HEK293 (cell line): ENCODE data around the gene GUCA2B.

Experiments
- CTCF ChIA-PET: fragments of 350-600 bp; formaldehyde crosslinking; extraction: SDS; loops from one replicate; lab custom pipeline; 2021; ENCODE audit warnings: antibody characterized with exemption; lab: Yijun Ruan, JAX
- POLR2A ChIA-PET: fragments of 300-600 bp; formaldehyde crosslinking; extraction: SDS; loops from one replicate; lab custom pipeline; 2020; ENCODE audit warnings: antibody characterized with exemption, inconsistent platforms; lab: Yijun Ruan, JAX
- H3K27ac ChIP-seq: fragments of 200-500 bp; sonication (Bioruptor generic); 2 replicates; pipeline ENCODE4 v1.5.1; 2014; ENCODE audit warnings: low read depth, low read length, control low read depth, inconsistent platforms; ENCODE audit errors: extremely low read depth
- H3K36me3 ChIP-seq, 2 experiments: fragments of 200-500 bp in 1 of 2; sonication (Bioruptor generic) in 1 of 2; 1 replicate in 1 of 2; 2 replicates in 1 of 2; pipeline ENCODE4 v1.5.1; 2014 to 2017; ENCODE audit warnings: inconsistent platforms in 2 of 2, low read length in 2 of 2; ENCODE audit not compliant: control insufficient read depth in 2 of 2, insufficient read depth in 1 of 2
- H3K4me1 ChIP-seq: fragments of 200-500 bp; sonication (Bioruptor generic); 2 replicates; pipeline ENCODE4 v1.5.1; 2014; ENCODE audit warnings: mild to moderate bottlenecking, low read length, inconsistent platforms; ENCODE audit not compliant: control insufficient read depth, insufficient read depth
- H3K4me3 ChIP-seq: 2 replicates; pipeline ENCODE4 v1.5.1; 2011; ENCODE audit warnings: low read depth, mild to moderate bottlenecking, control low read depth, low read length, moderate library complexity
- H3K9me3 ChIP-seq: fragments of 200-500 bp; sonication (Bioruptor generic); 2 replicates; pipeline ENCODE4 v1.5.1; 2014; ENCODE audit warnings: low read depth, low read length, inconsistent platforms; ENCODE audit not compliant: control insufficient read depth, insufficient read depth
- MEIS1 ChIP-seq: sonication (generic); formaldehyde crosslinking; IDR thresholded peaks from 2 replicates; pipeline ENCODE4 v1.8.1; 2022; ENCODE audit warnings: missing genetic modification reagents, mild to moderate bottlenecking, borderline replicate concordance
- OVOL3 ChIP-seq: fragments of 450-650 bp; formaldehyde crosslinking; IDR thresholded peaks from 2 replicates; pipeline ENCODE4 v1.5.1; 2016; ENCODE audit warnings: missing biosample characterization, missing genetic modification characterization
- SP2 ChIP-seq: fragments of 450-650 bp; formaldehyde crosslinking; IDR thresholded peaks from 2 replicates; pipeline ENCODE4 v1.5.1; 2016; ENCODE audit warnings: missing biosample characterization, missing genetic modification characterization
- YY2 ChIP-seq: fragments of 450-650 bp; formaldehyde crosslinking; IDR thresholded peaks from 2 replicates; pipeline ENCODE4 v1.5.1; 2016; ENCODE audit warnings: missing biosample characterization, missing genetic modification characterization
- ZBTB48 ChIP-seq: fragments of 450-650 bp; formaldehyde crosslinking; IDR thresholded peaks from 2 replicates; pipeline ENCODE4 v1.5.1; 2016; ENCODE audit warnings: missing biosample characterization, missing genetic modification characterization
- ZIC2 ChIP-seq: fragments of 450-650 bp; formaldehyde crosslinking; IDR thresholded peaks from 2 replicates; pipeline ENCODE4 v1.5.1; 2016; ENCODE audit warnings: missing biosample characterization, missing genetic modification characterization
- ZNF146 ChIP-seq: fragments of 450-650 bp; formaldehyde crosslinking; IDR thresholded peaks from 2 replicates; pipeline ENCODE4 v1.5.1; 2016; ENCODE audit warnings: missing biosample characterization, missing genetic modification characterization
- ZNF341 ChIP-seq: fragments of 450-650 bp; formaldehyde crosslinking; IDR thresholded peaks from 2 replicates; pipeline ENCODE4; 2016; ENCODE audit warnings: low read depth, missing biosample characterization, missing genetic modification characterization
- ZNF555 ChIP-seq: fragments of 450-650 bp; formaldehyde crosslinking; conservative IDR thresholded peaks from 2 replicates; pipeline ENCODE4 v1.5.1; 2017; ENCODE audit warnings: missing biosample characterization, mild to moderate bottlenecking, missing genetic modification characterization, inconsistent platforms
- ZNF626 ChIP-seq: fragments of 450-650 bp; sonication (Bioruptor Pico); formaldehyde crosslinking; IDR thresholded peaks from 2 replicates; pipeline ENCODE4 v1.5.1; 2018; ENCODE audit warnings: missing biosample characterization, missing genetic modification characterization, inconsistent platforms
- ZNF843 ChIP-seq: fragments of 450-650 bp; formaldehyde crosslinking; IDR thresholded peaks from 2 replicates; pipeline ENCODE4 v1.5.1; 2016; ENCODE audit warnings: missing biosample characterization, missing genetic modification characterization
- TF ChIP-seq, protein P1 (sequence below): fragments of 450-650 bp; formaldehyde crosslinking; IDR thresholded peaks from 2 replicates; pipeline ENCODE4 v1.5.1; 2016; ENCODE audit warnings: missing biosample characterization, missing genetic modification characterization
- TF ChIP-seq, protein P2 (sequence below): fragments of 450-650 bp; formaldehyde crosslinking; IDR thresholded peaks from 2 replicates; pipeline ENCODE4 v1.5.1; 2017; ENCODE audit warnings: missing biosample characterization, missing genetic modification characterization
- TF ChIP-seq, protein P3 (sequence below): fragments of 450-650 bp; formaldehyde crosslinking; IDR thresholded peaks from 2 replicates; pipeline ENCODE4 v1.5.1; 2016; ENCODE audit warnings: missing biosample characterization, missing genetic modification characterization
- TF ChIP-seq, protein P4 (sequence below): fragments of 450-650 bp; formaldehyde crosslinking; IDR thresholded peaks from 2 replicates; pipeline ENCODE4 v1.5.1; 2016; ENCODE audit warnings: missing biosample characterization, missing genetic modification characterization
- TF ChIP-seq, protein P5 (sequence below): fragments of 450-650 bp; formaldehyde crosslinking; IDR thresholded peaks from 2 replicates; pipeline ENCODE4 v1.5.1; 2016; ENCODE audit warnings: missing biosample characterization, missing genetic modification characterization
- TF ChIP-seq, protein P6 (sequence below): fragments of 450-650 bp; formaldehyde crosslinking; IDR thresholded peaks from 2 replicates; pipeline ENCODE4 v1.5.1; 2016; ENCODE audit warnings: missing biosample characterization, missing genetic modification characterization

GUCA2B gene

DNA sequence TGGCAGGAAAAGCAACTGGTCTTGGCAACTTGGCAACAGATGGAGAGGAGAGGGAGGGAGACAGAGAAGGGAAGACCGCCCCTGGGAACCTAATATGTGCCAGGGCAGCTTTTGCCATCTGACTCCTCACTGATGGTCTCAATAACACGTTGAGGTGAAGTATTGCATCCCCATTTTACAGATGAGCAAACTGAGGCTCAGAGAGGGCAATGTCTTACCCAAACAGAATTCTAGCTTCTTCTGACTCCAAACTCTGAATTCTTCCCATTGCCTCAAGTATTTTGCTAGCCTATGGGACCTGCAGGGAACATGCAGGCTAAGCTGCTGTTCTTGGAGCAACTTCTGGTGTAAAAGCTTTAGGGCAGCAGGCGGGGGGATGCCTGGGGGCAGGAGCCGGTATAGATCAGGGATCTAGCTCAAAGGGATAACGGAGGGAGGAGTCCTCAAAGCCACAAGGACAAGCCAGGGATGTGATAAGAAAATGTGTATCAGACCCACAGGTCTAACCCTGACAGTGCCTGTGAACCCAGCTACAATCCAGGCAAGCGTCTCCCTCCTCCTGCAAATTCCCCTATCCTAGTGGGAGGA lies 18.6 kb downstream of the GUCA2B start:
- no peaks in the 10 kb centered on the region for H3K36me3 ChIP-seq
- H3K4me1 ChIP-seq: no peaks in the 10 kb centered on the region
- H3K27ac ChIP-seq: no peak overlapping the region
- CTCF ChIA-PET: interaction anchor here (0.6 to 4.3 kb wide), 9 partner anchors 8 to 656 kb away, joined by 3 to 32 read pairs (median 8); partner anchors contain the start of gene GUCA2A
- TF ChIP-seq ZNF555 (tag by site-specific recombination): no peak
- peak; percentile 88 for TF ChIP-seq ZNF146 (tag by site-specific recombination)
- TF ChIP-seq, protein P1, sequence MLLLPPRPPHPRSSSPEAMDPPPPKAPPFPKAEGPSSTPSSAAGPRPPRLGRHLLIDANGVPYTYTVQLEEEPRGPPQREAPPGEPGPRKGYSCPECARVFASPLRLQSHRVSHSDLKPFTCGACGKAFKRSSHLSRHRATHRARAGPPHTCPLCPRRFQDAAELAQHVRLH (tag by site-specific recombination): 0 out of 2 replicates have a peak, but pooled peaks have one; percentile 12
- TF ChIP-seq, all 188 proteins: peak for 2
- H3K4me3 ChIP-seq: no peak overlapping the region
- POLR2A ChIA-PET: interaction anchor here (0.6 kb wide), 1 partner anchor 805 kb away, joined by 10 read pairs; no protein-coding TSS in a partner anchor
- no peaks in the 10 kb centered on the region for H3K9me3 ChIP-seq

DNA sequence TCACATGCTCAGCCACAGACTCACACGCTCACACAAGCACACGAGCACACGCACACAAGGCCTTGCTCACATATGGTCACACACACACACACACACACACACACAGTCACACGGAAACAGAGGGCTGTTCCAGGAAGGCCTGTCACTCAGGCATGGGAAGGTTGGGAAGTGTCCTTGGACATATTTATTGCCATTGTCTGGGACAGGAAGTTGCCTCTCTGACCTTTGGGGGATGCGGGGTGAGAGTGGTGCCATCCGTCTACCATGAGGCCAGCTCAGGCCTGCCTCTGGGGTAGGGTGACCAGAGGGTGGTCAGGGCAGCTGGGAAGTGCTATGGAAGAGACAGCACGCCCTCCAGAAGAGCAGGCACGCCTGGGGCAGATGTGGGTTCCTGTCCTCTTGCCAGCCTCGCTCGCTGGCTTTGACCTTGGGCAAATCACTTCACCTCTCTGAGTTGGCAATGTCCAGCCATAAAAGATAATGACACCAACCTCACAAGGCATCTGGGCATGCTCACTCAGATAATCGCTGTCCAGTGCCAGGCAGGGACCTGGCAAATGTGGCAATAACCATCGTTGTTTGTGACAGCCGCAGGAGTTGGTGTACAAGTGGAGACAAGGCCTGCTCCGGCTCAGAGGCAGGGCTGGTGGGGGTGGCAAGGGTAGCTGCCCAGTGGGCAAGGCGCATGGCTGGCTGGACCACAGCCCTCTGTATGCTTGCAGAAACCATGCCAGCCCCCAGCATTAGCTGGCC lies 19.3 kb downstream of the GUCA2B start:
- Histone ChIP-seq H3K4me1 (peaks cover 4% of the 10 kb centered on the region), H3K9me3 (no peaks in the 10 kb centered on the region), H3K4me3 (no peak overlapping the region), H3K36me3 (no peaks in the 10 kb centered on the region), H3K27ac (no peak overlapping the region)
- POLR2A ChIA-PET: no interaction called here
- CTCF ChIA-PET: interaction anchor here (0.5 to 4.3 kb wide), 43 partner anchors 9 to 1908 kb away, joined by 3 to 32 read pairs (median 4); partner anchors contain the start of genes FOXJ3 and GUCA2A
- no peak for TF ChIP-seq SP2 (tag by site-specific recombination)
- TF ChIP-seq, protein P2, sequence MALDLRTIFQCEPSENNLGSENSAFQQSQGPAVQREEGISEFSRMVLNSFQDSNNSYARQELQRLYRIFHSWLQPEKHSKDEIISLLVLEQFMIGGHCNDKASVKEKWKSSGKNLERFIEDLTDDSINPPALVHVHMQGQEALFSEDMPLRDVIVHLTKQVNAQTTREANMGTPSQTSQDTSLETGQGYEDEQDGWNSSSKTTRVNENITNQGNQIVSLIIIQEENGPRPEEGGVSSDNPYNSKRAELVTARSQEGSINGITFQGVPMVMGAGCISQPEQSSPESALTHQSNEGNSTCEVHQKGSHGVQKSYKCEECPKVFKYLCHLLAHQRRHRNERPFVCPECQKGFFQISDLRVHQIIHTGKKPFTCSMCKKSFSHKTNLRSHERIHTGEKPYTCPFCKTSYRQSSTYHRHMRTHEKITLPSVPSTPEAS (tag by site-specific recombination): peak; percentile 54; the same call in 1 of the 2 replicates
- TF ChIP-seq, protein P3, sequence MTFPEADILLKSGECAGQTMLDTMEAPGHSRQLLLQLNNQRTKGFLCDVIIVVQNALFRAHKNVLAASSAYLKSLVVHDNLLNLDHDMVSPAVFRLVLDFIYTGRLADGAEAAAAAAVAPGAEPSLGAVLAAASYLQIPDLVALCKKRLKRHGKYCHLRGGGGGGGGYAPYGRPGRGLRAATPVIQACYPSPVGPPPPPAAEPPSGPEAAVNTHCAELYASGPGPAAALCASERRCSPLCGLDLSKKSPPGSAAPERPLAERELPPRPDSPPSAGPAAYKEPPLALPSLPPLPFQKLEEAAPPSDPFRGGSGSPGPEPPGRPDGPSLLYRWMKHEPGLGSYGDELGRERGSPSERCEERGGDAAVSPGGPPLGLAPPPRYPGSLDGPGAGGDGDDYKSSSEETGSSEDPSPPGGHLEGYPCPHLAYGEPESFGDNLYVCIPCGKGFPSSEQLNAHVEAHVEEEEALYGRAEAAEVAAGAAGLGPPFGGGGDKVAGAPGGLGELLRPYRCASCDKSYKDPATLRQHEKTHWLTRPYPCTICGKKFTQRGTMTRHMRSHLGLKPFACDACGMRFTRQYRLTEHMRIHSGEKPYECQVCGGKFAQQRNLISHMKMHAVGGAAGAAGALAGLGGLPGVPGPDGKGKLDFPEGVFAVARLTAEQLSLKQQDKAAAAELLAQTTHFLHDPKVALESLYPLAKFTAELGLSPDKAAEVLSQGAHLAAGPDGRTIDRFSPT (tag by site-specific recombination): 0 out of 2 replicates have a peak, but pooled peaks have one; percentile 33
- peak; percentile 75 for TF ChIP-seq ZNF341 (tag by site-specific recombination)

DNA sequence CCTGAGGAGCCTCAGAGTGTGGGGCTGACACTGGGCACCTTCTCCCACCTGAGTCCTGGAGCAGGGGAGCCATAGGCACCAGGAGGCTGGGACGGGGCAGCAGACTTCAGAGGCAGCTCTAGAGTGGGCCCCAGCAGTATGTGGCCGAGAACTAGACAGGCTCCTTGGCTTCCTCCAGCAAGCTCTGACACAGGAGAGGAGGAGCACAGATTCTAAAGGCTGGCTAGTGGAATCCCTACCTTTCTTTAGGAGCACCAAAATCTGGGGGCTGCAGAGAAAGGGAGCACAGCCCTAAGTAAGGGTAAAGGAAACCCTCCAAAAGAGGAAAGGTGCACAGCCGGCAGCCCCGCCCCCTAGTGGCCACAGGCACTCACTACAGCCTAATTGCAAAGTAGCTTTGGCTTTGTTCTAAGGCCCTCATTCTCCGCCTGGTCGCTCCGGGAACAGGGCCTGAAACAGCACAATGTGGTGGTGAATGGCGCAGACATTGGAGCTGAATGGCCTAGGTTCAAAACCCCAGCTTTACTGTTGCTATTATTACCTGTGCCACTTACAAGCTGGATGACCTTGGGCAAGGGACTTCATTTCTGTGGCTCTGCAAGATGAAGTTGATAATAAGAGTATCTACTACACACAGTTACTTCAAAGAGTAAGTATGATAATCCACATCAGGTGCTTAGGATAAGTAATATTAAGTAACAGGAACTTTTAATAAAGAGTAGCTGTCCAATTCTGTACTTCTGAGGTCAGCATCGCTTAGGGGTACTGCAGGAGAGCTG lies 20.1 kb downstream of the GUCA2B start:
- ChIA-PET POLR2A (no interaction called here), CTCF (interaction anchor here (0.5 to 4.3 kb wide), 68 partner anchors 8 to 1908 kb away, joined by 3 to 32 read pairs (median 4); partner anchors contain the start of genes FOXJ3 and GUCA2A)
- H3K4me3 ChIP-seq: no peak overlapping the region
- H3K9me3 ChIP-seq: no peaks in the 10 kb centered on the region
- H3K27ac ChIP-seq: no peak overlapping the region
- peaks cover 11% of the 10 kb centered on the region for H3K4me1 ChIP-seq
- H3K36me3 ChIP-seq: no peaks in the 10 kb centered on the region
- TF ChIP-seq MEIS1 (CRISPR knock-in tag) (no peak), ZIC2 (tag by site-specific recombination) (no peak), OVOL3 (tag by site-specific recombination) (no peak), ZNF626 (tag by site-specific recombination) (no peak), ZNF843 (tag by site-specific recombination) (no peak), YY2 (tag by site-specific recombination) (no peak), ZBTB48 (peak; percentile 44; the same call in 1 of the 2 replicates)
- TF ChIP-seq, protein P4, sequence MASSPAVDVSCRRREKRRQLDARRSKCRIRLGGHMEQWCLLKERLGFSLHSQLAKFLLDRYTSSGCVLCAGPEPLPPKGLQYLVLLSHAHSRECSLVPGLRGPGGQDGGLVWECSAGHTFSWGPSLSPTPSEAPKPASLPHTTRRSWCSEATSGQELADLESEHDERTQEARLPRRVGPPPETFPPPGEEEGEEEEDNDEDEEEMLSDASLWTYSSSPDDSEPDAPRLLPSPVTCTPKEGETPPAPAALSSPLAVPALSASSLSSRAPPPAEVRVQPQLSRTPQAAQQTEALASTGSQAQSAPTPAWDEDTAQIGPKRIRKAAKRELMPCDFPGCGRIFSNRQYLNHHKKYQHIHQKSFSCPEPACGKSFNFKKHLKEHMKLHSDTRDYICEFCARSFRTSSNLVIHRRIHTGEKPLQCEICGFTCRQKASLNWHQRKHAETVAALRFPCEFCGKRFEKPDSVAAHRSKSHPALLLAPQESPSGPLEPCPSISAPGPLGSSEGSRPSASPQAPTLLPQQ (tag by site-specific recombination): peak; percentile 70
- TF ChIP-seq, protein P5, sequence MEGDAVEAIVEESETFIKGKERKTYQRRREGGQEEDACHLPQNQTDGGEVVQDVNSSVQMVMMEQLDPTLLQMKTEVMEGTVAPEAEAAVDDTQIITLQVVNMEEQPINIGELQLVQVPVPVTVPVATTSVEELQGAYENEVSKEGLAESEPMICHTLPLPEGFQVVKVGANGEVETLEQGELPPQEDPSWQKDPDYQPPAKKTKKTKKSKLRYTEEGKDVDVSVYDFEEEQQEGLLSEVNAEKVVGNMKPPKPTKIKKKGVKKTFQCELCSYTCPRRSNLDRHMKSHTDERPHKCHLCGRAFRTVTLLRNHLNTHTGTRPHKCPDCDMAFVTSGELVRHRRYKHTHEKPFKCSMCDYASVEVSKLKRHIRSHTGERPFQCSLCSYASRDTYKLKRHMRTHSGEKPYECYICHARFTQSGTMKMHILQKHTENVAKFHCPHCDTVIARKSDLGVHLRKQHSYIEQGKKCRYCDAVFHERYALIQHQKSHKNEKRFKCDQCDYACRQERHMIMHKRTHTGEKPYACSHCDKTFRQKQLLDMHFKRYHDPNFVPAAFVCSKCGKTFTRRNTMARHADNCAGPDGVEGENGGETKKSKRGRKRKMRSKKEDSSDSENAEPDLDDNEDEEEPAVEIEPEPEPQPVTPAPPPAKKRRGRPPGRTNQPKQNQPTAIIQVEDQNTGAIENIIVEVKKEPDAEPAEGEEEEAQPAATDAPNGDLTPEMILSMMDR (tag by site-specific recombination): peak; percentile 81
- TF ChIP-seq, protein P6, sequence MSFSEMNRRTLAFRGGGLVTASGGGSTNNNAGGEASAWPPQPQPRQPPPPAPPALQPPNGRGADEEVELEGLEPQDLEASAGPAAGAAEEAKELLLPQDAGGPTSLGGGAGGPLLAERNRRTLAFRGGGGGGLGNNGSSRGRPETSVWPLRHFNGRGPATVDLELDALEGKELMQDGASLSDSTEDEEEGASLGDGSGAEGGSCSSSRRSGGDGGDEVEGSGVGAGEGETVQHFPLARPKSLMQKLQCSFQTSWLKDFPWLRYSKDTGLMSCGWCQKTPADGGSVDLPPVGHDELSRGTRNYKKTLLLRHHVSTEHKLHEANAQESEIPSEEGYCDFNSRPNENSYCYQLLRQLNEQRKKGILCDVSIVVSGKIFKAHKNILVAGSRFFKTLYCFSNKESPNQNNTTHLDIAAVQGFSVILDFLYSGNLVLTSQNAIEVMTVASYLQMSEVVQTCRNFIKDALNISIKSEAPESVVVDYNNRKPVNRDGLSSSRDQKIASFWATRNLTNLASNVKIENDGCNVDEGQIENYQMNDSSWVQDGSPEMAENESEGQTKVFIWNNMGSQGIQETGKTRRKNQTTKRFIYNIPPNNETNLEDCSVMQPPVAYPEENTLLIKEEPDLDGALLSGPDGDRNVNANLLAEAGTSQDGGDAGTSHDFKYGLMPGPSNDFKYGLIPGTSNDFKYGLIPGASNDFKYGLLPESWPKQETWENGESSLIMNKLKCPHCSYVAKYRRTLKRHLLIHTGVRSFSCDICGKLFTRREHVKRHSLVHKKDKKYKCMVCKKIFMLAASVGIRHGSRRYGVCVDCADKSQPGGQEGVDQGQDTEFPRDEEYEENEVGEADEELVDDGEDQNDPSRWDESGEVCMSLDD (tag by site-specific recombination): no peak
